Activated CD4-positive, alpha-beta T cell treated with anti-CD3 and anti-CD28 coated beads, Interleukin-2, amount 50 U/mL, for 16 hours (primary cell): ENCODE data around the gene CDK18.
"Not testable (repeated sequence)": the region's sequence is repeated elsewhere in the genome, so short reads cannot be mapped to it uniquely, and the experiment has no call there.

Experiments used
- DNase-seq: peaks from one replicate; pipeline ENCODE4 v3.0.0-alpha.2; 2020

Gene CDK18

DNA sequence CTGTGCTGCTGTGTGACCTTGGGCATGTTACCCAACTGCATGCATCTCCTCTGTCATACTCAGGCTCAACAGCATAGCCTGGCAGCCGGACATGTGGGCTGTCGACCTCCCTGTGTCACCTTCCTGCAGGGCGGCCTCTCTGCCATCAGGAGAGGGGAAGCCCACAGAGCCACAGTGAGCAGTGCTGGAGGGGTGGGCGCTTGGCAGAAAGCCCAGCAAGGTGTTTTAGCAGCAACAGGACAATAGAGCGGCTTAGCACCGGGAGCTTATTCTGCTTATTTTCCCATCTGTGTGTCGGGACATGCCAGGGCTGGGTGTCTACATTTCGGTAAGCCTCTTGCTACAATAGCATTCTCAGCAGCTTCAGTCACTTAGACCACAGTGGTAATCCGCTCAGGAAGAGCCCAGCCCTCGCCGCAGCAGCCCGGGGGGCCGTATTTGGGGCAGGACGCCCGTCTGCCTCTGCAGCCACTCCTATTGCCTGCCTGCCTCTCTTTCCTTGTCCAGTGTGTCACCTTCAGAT lies 22.8 kb upstream of the CDK18 start:
- no peak for DNase-seq

DNA sequence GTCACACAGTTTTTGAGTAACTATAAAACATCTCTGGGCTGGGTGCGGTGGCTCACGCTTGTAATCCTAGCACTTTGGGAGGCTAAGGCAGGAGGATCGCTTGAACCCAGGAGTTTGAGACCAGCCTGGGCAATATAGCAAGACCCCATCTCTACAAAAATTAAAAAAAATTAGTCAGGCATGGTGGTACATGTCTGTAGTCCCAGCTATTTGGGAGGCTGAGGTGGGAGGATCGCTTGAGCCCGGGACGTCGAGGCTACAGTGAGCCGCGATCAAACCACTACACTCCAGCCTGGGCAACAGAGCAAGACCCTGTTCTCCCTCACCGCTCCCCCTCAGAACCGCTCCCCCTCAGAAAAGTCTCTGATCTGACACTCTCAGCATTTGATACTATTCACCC lies 21.9 kb upstream of the CDK18 start:
- DNase-seq = not testable (repeated sequence)

GRCh38 chr1:205483372-205483771 lies 21.1 kb upstream of the CDK18 start:
- DNase-seq = no peak

- peak; percentile 77 for DNase-seq
Observed at GRCh38 chr1:205484985-205485967, 19.2 kb upstream of the CDK18 start.

DNA sequence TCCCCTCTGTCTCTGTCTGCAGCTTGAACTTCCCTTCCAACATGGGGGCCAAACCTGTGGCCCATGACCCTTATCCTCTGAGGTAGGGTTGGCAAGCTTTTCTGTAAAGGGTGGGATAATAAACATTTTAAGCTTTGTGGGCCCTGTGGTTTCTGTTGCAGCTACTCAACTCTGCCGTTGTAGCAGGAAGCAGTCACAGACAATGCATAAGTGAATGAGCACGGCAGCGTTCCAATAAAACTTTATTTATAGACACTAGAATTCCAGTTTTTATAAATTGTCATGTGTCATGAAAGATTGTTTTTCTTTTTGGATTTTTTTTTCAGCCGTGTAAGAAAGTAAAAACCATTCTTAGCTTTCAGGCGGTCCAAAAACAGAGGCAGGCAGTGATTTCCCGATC lies 18.2 kb upstream of the CDK18 start:
- no peak for DNase-seq

- DNase-seq = peak; percentile 62
Observed at GRCh38 chr1:205488074-205488723, 16.3 kb upstream of the CDK18 start.

DNA sequence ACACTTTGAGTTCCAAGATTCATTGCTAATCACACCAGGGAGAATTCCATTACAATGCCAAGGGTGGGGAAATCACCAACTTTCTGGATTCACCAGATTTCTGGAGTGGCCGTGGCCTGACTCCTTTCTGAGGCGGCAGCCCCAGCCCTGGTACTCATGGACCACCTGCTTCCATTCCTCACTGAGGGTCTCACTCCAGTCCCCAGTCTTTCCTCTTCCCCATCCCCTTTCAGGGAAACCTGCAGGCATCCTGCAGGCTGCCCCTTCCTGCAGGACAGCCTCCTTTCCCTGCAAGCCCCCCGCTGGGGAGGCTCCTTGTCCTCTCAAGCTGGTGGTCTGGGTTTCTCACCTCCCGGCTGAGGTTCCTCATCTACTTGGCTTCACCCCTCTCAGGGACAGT lies 12.7 kb upstream of the CDK18 start:
- no peak for DNase-seq

GRCh38 chr1:205492201-205492667 lies 12.2 kb upstream of the CDK18 start:
- DNase-seq = no peak

- DNase-seq = no peak
Observed at GRCh38 chr1:205492774-205493173, 11.7 kb upstream of the CDK18 start.

DNA sequence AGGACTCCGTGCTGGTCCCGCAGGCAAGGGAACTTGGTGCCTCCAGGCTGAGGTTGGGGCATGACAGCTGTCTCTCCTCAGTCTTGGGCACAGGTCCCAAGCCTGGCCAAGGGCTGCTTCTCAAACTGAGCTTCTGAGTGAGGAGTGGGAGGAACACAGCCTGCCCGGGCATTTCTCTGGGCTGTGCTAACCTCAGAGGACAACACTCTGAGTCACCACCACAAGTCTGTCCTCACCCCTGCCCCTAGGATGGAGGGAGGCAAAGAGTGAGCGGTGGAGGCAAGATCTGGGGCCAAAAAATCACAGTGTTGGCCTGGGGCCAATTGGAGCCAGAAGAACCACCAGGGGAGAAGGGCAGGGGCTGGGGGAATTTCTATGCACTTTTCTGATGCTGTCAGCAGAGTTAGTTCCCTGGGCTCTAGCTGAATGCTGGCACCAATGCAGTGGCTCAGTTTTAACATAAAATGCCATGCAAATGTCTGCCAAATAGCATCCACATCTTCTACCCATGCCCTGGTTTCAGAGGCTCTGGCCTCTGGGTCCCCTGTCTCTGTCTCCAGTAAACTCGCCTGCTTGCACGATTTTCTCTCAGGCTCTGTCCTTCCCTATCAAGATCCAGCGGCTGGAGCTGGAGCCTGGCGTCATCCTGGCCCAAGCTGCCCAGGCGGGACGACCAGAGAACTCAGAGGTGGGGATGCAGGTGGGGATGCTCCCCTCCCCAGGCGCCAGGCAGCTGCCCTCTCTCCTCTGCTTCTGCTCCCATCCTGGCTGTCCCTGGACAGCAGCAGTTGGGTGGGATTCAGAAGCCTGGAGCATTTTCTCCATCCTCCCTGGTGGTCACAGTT lies 11.0 kb upstream of the CDK18 start:
- DNase-seq = no peak

DNA sequence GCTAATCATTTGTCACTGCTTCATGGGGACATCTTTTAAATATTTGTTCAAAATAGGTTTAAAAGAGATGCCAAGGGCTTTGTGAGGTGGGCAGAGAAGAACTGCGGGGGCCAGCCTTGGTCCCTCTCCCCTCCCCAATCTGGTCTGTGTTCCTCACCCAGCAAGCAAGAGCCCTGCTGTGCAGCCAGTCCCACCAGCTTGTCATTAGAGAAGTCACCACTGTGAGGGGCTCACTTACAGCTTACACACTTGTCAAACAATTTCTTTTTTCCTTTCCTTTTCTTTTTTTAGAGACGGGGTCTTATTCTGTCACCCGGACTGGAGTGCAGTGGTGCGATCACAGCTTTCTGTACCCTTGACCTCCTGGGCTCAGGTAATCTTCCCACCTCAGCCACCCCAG lies 10.4 kb upstream of the CDK18 start:
- no peak for DNase-seq

DNA sequence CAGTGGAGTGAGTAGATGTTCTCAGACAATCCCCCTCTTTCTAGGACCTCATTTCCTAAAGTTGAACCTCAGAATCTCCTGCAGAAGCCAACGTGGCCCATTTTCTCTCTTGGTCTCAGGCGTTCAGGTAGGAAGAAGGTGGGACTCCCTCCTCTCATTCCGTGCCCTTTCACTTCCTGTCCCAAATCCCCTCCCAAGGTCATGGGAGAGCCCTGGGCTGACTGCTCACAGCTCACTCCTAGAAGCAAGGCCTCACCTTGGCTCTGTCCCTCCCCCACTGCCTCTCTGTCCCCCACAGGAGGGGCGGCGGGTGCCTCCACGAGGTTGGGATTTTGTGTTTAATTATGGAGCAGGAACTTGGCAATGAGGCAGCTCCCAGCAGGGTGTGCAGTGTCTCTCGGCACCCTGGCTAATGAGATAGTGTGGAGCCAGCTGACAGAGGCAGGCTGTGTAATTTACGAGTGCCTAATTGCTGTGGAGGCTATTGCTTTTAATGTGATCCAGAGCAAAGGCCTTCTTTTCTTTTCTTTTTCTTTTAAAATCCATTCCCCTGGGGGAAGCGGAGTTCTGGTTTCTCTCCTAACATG lies 9.1 kb upstream of the CDK18 start:
- DNase-seq = no peak

DNA sequence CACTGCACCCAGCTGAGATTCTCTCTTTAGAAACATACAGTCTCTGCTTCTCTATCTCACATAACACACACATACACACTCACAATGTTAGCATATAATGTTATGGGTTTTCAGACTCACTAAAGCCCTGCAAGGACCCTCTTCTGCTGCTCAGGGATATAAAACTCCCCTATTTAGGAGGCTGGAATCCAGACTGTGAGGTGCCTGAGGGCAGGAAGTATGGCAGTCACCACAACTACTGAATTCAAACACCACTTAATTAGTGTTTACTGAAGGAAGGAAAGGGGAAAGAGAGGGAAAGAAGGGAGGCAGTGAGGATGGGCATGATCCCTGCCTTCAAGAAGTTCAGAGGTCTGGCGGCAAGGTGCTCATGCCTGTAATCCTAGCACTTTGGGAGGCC lies 7.8 kb upstream of the CDK18 start:
- no peak for DNase-seq

- no peak for DNase-seq
Observed at GRCh38 chr1:205497351-205497750, 7.1 kb upstream of the CDK18 start.

- no peak for DNase-seq
Observed at GRCh38 chr1:205499789-205500188, 4.7 kb upstream of the CDK18 start.

- no peak for DNase-seq
Observed at GRCh38 chr1:205500240-205501233, 3.9 kb upstream of the CDK18 start.

GRCh38 chr1:205502111-205502810 lies 2.2 kb upstream of the CDK18 start:
- DNase-seq = no peak

DNA sequence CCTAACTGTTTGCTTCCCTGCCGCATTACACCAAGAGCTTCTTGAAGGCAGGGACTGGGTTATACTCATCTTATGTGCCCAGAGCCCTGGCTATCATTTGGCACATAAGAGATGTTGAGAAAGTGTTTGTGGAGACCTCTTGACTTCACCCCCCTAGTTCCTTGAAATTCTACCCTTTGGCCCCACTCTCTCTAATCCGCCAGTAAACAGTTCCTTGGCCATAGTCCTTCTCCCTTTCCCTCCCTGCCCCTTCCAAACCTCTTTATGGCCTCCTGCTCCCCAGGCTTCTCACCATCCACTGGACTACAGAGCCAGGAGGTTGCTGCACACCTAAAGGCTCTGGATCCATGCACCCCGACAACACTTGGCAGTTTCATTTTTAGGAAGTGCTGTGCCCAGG lies 1.5 kb upstream of the CDK18 start:
- no peak for DNase-seq

DNA sequence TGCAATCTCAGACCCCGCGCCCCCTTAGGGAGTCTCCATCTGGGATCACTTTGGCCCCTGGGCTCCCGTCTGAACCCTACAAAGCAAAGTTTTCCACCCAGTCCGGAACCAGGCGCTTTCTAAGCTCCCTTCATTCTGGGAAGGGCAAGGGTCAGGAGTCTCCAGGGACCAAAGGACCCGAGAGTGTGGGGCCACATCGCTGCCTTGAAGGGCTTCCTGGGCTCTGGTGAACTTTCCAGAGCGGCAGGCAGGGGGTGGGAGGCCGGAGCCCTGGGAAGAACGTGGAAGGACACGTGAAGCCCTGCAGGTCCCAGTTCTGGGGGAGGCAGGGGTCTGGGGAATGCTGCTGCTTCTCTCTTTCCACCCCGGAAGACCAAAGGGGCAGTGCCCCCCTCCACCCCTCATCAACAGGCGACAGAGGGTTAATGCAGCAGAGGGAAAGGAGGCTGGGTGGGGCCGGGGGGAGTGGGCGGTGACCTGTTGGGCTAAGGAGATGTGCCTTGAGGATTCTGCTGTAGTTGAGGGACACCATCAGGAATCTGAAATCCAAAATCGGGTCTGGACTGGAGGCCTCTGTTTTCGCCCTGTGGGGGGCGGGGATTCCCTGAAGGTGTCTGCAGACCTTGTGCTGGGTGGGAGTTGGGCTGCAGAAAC lies 734 bp downstream of the CDK18 start:
- DNase-seq = no peak

DNA sequence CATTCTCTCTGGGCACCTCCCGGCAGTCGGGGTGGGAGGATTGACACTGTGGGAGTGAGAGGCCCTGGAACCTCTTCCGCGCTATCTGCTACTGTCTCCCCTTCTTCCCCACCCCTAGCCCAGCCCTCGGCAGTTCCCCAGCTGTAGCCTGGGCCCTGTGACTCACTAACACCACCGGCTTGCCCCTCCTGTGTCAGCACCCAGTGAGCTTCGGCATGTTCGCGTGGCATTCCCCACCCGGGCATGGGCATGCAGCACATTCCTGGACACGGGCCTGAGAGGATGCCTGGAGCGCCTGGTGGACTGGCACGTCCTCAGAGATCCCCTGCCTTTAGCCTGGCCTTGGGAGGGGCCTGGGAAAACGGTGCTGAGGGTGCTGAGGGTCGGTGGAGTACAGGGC lies 1.3 kb downstream of the CDK18 start:
- no peak for DNase-seq
